D341Med (cell line): ENCODE data around the gene PAPSS1.
A peak's percentile ranks its signal among the peaks of the same experiment; 100 is the strongest.
"Not testable (repeated sequence)": the region's sequence is repeated elsewhere in the genome, so short reads cannot be mapped to it uniquely, and the experiment has no call there.

Experiments
- DNase-seq: peaks from one replicate; pipeline ENCODE4 v3.0.0; 2012; ENCODE audit warnings: low spot score

PAPSS1 gene

DNA sequence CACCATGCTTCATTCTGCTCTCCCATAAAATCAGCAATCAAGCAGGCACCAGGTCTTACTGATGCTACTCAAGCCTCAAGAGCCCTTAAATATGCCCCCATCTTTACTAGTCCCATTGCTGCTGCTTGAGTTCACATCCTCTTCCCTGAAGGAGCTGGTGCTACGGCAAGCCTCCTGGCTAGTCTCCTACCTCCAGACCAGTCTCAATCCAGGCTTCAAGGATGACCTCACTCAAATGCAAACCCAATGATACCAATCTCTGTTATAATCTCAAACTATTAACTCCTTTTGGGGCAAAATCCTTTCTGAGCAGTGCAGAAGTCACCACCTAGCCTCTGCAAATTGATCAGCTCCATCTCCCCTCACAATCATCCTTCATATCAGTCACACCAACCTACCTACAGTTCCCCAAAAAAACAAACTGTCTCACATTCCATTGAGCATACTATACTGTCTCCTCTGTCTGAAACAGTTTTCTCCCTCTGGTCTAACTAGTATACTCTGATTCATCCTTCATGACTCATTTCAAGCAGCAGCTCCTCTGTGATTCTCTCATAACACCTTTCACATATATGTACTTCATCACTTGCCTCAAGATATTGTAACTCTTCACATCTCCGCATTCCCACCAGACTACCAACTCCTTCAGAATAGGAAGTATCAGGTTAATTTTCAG lies 30.0 kb downstream of the PAPSS1 start:
- DNase-seq: no peak

DNA sequence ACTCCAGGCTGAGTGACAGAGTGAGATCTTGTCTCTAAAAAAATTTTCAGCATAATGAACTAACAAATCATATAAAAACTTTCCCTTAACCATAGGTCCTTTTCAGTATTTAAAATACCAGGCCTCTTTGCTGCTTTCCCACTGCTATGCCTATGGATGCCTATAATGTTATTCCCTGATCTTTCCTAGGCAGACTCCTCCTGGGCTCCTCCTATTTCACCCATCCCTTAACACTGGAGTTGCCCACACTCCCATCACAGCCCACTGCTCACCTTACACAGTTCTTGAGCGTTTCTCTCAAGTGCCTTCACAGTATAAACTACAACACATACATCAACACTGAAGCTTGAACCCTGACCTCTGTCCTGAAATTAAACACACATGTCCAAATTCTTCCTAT lies 31.6 kb downstream of the PAPSS1 start:
- DNase-seq: no peak

DNA sequence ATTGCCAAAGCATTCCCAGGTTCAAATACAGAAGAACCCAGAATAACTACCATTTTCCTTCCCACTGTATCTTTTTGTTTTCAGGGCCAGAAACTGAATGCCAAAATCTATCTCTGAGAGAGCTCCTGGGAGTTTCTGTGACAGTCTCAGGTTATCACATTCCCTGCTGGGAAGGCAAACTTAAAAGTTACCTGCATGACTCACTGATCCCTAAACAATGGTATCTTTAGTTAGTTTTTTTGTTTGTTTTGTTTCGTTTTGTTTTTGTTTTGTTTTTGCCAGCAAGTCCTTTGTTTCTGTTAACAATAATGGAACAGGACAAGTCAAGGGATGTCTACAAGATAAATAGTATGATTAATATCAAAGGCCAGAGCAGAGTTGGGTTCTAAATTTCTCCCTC lies 34.3 kb downstream of the PAPSS1 start:
- no peak for DNase-seq

DNA sequence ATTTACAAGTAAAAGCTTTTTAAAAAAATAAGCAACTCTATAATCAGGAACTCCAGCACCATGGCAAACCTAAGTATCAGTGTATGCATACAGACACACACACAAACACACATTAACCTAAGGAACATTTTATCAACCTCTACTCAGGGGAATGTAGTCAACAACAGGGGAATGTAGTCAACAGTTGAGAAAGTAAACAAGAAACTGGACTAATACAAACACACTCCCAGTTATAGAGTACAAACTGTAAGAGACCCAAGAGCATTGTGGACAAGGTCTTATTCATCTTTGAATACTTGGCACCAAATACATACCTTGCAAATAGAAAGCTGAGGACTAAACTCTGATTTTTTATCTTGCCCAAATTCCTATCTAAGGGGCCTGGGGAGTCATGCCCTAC lies 36.2 kb downstream of the PAPSS1 start:
- no peak for DNase-seq

DNA sequence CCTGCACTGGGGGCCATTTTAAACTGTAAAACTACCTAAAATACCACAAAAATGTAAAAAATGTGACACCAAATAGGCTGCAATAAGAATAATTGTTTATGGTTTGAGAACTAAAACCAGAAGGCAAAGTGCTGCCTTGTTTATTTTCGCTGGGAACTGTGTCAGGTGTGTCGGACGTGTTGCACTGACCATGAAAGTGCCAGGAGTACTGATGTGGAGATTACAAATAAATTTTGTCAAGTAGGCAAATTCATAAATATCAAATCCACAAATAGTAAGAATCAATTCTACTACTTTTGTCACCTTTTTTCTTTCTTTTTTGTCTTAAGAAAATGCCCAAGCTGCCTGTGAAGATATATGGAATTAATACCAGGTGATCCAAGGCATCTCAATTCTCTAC lies 37.7 kb downstream of the PAPSS1 start:
- DNase-seq: no peak

DNA sequence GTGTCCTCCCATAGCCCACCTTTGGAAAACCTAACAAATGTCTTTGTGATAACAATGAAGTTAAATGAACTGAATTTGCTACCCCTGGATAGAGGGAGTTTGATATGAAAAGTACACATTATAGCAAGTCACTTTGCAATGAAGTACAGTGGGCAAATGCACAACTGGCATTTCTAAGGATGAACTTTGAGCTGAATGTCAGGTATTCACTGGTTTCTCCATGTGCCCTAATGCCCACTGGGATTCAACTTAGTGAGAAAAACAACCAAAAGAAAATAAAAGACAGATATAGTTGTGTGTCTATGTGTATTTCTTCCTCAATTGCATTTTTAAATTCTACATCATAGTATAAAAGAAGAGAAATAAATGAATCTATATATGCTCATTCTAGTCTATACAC lies 51.0 kb downstream of the PAPSS1 start:
- no peak for DNase-seq

DNA sequence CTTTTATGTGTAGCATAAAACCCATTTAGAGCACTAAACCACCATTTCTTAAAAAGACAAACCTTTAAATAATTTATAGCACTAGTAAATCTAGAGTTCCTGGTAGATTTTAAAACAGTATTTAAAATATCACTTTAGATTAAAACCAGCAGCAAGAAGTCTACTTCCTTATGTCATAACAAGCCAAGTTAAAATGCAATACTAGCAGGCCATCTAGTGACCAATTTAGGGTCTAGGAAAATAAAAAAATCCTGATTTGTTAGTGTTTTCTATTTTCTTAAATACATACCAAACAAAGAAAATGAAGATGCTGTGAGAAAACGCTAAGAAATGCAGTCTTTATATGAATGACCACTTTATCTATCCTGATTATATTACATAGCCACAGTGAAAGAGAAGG lies 53.9 kb downstream of the PAPSS1 start:
- DNase-seq: no peak

DNA sequence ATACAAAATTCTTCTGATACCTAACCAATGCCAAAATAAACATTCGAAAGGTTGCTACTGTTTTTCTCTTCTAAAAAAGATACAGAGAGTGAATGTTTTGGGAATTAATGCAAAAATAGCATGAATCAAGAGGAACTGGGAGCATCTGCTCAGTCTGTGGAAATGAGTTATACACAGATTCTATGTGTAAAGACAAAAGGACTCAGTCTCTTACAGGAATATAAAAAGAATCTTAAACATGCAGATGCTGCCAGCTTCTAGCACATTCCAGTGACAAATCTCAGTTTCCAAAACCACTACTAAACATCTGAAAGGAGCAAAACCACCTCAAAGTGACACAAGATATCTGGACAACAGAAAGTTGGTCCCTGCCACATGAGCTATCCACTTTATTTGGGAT lies 55.0 kb downstream of the PAPSS1 start:
- DNase-seq: no peak

DNA sequence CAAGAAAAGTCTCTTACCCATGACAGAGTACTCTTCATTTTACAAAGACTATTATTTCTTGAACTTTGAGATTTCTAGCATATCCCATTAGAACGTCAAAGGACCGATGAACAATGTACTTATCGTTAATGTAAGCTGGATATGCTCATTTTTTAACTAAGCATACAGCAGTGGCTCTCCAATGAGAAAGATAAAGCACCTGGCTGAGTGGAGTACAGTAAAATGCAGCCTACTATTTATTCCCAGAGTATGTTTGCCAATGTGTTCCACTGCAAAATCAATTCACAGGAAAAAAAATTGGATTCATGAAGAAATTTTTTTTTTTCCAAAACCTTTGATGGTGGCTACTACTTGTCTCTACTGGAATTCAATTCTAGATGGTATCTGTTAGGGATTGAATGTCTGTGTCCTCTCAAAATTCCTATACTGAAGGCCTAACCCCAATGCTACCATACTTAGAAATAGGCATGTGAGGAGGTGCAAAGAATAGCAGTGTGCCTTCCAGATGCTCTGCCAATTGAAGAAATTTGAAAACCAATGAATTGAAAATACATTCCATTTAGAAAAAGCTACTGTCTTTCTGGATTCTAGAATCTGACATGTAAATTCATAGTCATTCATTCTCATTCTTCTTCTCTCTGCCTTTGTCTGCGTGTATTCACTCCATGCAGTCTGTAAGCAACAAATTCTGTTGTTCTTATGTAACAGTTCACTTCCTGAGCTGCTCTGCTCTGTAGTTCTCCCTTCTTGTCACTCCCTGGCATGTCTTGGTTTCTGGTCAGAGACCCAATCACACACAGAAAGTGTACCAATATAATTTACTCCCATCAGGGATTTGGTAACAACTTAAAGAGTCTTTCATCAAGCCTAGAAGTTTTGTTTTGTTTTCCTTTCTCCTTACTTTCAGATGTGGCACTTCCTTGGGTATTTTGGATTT lies 61.4 kb downstream of the PAPSS1 start:
- DNase-seq: no peak

DNA sequence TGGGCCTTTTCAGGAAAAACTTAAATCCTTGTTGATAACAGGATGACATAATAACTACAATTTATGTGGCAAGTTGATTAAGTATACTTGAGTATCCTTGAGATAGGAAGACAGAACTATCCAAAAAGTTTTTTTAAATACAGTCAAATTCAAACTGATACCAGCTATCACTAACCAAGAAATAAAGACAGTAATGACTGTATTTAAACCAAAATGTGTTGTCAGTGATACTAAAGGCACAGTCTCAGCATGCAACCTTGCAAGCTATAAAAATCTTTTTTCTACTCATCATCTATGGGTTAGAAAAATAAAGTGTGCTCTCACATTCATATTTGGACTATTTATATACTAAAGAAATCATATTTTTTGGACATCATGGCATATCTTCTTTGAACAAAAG lies 64.7 kb downstream of the PAPSS1 start:
- DNase-seq: no peak

DNA sequence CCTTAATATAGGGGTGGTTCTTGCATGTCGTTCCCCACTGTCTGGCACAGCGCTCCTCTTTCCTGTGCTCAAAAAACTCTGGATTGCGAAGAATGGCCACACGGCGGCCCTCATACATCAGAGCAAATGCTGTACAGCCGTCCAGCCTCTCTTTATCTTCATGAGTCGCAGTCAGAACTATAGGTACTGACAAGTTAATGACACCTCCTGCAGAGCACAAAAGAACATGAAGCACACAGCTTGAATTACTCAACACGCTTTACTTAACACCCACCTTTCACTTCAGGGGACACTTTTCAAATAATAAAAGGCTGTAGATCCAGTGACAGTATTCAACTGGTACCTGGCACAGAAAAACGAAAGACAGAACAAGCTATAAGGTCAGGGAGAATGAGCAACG lies 65.3 kb downstream of the PAPSS1 start:
- DNase-seq: peak; percentile 51

DNA sequence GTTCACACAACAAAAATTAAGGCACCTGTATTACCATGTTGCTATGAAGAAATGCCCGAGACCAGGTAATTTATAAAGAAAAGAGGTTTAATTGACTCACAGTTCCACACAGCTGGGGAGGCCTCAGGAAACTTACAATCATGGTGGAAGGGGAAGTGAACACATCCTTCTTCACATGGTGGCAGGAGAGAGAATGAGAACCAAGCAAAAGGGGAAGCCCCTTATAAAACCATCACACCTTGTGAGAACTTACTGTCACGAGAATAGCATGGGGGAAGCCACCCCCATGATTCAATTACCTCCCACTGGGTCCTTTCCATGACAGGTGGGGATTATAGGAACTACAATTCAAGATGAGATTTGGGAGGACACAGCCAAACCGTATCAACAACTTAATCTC lies 68.6 kb downstream of the PAPSS1 start:
- DNase-seq: not testable (repeated sequence)

DNA sequence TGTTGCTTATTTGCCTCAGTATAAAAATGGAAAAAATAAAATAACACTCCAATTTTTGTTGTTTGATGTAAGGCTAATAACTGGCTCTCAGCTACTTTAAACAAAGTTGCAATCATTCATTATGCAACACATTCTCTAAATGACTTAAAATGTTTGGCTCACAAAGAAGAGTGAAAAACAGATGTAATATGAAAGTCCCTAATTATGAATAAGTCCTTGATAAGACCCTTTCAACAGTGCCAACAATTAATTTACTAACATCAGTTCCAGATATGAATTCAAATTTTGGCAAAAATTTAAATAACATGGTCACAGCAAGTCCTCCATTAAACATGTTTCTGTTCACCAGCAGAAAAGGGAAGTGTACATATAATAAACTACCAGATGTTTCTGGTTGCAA lies 69.8 kb downstream of the PAPSS1 start:
- no peak for DNase-seq

DNA sequence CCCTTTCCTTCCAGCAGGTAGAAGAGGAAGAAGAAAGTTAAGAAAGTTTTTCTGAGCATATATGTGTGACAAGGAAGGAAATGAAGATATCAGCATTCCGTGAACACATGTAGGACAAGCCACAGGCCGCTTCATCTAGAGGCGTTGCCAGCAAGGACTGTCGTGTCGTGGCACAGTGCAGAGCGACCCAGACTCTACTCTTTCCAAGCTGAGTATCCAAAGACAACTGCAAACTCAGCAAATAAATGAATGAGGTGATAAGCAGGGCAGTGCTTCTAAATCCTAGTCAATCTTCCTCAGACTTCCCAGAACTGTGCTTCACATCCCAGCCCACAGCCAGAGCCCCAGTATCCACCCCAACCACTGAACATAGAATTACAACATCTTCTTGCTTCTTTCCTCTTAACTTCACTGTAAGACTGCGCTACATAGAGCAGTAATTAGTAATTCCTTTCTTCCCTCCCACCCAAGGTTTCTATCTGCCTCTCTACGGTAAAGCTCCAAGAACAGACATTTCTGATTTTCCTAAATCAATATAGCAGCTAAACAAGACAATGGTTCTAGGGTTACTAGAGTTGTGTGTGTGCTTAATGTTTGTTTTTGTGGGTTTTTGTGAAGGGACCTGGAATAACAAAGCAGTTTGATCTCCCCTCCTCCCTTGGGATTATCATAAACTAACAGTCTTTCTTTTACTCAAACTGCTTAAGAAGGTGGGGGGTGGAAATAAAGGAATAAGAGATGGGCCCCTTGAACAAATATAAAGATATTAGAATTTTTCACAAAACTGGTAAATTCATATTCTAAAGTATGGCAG lies 71.6 kb downstream of the PAPSS1 start:
- DNase-seq: no peak

DNA sequence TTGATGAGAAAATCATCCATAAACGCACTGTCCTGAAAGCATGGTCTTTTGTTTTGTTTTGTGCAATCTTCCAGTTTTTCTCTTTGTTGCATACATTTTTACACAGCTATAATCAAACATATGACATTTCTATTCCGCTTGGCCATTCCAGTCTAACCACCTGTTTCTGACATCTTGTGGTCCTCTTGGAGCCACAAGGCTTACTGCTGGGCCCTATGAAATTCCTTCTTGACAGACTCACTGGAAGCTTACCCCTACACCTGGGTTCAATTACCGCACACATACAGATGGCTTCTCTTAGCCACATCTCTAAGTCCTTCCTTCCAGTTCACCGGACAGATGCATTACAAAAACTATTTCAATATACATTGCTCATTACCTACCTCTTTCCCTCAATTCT lies 72.4 kb downstream of the PAPSS1 start:
- no peak for DNase-seq

DNA sequence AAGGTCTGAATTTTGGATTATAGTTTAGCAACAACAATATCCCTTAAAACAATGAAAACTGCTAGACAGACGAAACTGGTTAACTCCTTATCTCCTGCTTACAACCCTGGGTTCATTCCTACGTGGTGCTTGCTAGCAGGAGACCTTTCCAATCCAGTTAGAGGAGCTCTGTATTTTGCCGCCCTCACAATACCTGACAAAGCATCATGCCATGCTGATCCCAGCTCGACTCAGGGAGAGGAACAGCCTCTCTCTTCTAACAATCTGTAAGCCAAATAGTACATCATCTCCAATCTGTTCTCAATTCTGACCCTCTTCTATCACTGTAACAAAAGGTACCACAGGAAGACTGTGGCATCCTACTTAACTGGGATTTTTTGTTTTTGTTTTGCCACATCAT lies 74.4 kb downstream of the PAPSS1 start:
- DNase-seq: no peak

DNA sequence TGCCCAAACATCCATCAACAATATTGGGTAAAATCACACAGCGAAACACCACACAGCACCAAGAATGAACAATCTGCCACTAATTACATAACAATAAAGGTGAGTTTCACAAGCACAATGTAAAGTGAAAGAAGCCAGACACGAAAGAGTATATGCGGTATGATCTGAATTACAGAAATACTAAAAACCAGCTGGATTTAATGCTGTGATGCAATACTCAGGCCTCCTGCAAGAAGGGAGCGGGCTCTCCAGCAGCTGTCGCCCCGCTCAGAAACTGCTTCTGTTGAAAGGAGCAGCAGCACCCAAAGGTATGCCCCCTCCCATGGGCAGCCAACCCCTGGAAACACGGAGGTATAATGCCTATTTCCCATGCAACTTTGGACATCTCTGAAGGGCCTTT lies 77.0 kb downstream of the PAPSS1 start:
- DNase-seq: no peak

DNA sequence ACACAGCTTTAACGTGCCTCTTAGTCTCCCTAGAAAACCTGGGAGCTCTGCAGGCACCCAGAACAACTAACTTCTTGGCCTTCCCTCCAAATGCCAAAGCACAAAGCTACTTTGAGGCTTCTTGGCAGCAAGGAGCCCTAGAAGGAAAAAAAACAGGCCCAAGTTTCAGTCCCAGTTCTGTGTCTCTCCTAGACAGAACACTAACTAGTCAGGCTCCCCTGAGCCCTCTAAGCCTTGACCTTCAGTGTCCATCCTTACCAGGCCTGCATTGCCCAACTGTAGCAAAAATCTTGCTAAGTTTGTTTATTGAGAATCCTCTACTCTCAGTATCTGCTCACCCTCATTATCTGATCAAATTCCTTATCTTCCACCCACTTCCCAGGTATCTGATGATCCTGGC lies 79.2 kb downstream of the PAPSS1 start:
- no peak for DNase-seq

DNA sequence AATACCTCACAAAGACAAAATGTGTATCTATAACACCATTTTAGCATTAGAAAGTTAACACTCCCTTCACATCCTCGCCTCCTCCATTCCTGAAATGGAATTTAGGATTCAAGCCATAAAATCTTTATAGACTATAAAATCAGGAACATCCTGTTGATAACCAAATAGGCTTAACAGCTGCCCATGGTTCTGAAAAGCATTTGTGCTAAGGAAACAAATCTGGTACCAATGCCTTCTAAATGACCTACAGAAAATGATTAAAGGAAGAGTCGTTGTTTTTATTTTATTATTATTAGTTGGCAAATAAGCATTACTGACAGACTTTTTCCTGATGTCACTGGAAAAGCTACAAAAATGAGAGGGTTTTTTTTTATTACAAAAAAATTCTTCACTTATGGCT lies 79.8 kb downstream of the PAPSS1 start:
- DNase-seq: no peak

DNA sequence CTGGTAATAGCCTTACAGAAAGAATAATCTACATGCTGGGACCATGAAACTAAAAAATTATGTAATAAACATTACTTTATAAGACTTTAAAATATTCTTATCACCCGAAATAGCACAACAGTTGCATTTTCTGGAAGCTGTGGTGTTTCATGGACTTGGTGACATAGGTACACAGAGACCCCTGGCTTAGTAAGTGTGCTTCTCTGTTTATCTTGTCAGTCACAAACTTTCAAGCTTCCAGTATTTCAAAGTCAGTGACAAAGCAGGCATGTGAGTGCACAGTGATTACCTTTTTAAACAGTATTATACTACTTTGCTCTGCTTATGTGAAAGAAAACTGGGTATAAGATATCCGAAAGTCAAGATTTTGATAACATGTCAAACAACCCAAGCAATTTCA lies 84.3 kb downstream of the PAPSS1 start:
- DNase-seq: no peak

DNA sequence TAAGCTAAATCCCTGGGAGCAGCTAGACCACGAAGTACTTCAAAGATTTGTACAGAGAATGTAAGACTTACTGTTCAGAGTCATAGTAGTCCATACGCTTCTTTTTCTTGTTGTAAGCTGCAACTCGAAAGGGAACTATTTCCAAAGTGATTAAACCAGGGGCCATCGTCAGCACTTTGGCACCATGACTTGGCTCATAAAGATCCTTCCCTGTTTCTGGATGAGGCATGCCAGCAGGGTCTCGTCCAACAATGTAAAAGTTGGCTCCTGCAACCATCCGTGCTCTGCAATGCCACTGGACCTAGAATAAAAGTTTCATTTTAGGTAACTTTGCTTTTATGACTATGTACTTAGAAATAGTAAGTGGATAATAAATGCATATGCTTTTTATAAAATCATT lies 88.5 kb downstream of the PAPSS1 start:
- DNase-seq: no peak

DNA sequence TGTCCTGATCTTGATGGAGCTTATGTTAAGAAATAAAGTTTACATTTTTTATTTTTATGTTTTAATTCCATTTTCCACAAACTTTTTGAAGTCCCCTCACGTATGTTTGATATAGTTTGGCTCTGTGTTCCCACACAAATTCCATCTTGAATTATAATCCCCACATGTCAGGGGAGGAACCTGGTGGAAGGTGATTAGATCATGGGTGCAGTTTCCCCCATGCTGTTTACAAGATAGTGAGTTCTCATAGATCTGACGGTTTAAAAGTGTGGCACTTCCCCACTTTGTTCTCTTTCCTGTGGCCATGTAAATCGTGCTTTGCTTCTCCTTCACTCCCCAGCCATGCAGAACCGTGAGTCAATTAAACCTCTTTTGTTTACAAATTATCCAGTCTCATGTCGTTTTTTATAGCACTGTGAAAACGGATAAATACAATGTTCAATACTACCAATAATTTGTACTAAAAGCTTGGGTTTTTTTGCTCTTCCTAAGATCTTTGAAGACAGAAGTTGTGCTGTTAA lies 89.8 kb downstream of the PAPSS1 start:
- DNase-seq: no peak

DNA sequence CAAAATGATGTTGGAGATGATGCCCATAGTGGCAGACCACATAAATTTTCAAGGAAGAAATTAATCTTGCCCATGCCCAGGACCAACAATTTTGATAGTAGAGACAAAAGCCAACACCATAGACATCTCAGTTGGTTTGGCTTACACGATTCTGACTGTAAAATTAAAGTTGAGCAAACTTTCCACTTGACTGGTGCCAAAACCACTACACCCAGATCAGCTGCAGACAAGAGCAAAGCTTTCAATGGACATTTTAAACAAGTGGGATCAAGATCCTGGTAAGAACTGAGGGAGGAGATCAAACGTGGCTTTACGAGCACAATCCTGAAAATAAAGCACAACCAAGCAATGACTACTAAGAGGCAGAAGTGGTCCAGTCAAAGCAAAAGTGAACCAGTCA lies 90.7 kb downstream of the PAPSS1 start:
- no peak for DNase-seq
